OCI-LY7 (cell line): ENCODE data around the gene RBBP4. TPM values are rescaled to one million over a fixed set of nuclear protein-coding genes. Genes with fewer than 3 reads are reported as not detected.

Source experiments
- BruUV-seq: library from RNA; stranded (reverse); fragments of 400-500 nt; replicated peaks from 2 replicates; lab custom pipeline; 2021; lab: Mats Ljungman, UMichigan
- CTCF ChIA-PET: fragments of 300-600 bp; sonication (Branson Sonifier 250); formaldehyde crosslinking; loops from one replicate; lab custom pipeline; 2022; ENCODE audit warnings: antibody characterized with exemption; ENCODE audit not compliant: unreplicated experiment; lab: Charles Lee
- POLR2A ChIA-PET: fragments of 300-600 bp; sonication (Branson Sonifier 250); formaldehyde crosslinking; loops from one replicate; lab custom pipeline; 2022; ENCODE audit warnings: antibody characterized with exemption; lab: Charles Lee
- DNase-seq: peaks from one replicate; pipeline ENCODE4 v3.0.0-alpha.2; 2015; ENCODE audit warnings: low spot score
- H2AFZ ChIP-seq: fragments of 200-600 bp; sonication (generic), shearing (Covaris generic); 2 replicates; pipeline ENCODE4 v1.6.1; 2014; ENCODE audit warnings: mild to moderate bottlenecking, antibody characterized with exemption, low read length, moderate library complexity
- H3K27ac ChIP-seq: fragments of 200-600 bp; sonication (generic); 2 replicates; pipeline ENCODE4 v1.5.1; 2014; ENCODE audit warnings: mixed run types, low read depth, mild to moderate bottlenecking, moderate library complexity, low read length, inconsistent platforms; ENCODE audit not compliant: poor library complexity, severe bottlenecking
- H3K36me3 ChIP-seq: fragments of 200-600 bp; sonication (generic); 2 replicates; pipeline ENCODE4 v1.6.1; 2014; ENCODE audit warnings: mild to moderate bottlenecking, antibody characterized with exemption, low read length, moderate library complexity, mixed read lengths; ENCODE audit not compliant: insufficient read depth
- H3K4me1 ChIP-seq: fragments of 200-600 bp; sonication (generic); 2 replicates; pipeline ENCODE4 v1.5.1; 2014; ENCODE audit warnings: mild to moderate bottlenecking, low read length; ENCODE audit not compliant: insufficient read depth, poor library complexity, severe bottlenecking
- H3K4me2 ChIP-seq: fragments of 200-600 bp; sonication (generic); 2 replicates; pipeline ENCODE4 v1.6.1; 2014; ENCODE audit warnings: mild to moderate bottlenecking, low read length
- H3K4me3 ChIP-seq: fragments of 200-600 bp; sonication (generic); 2 replicates; pipeline ENCODE4 v1.5.1; 2014; ENCODE audit warnings: mild to moderate bottlenecking, low read depth, low read length; ENCODE audit not compliant: poor library complexity, severe bottlenecking
- H3K79me2 ChIP-seq: fragments of 200-600 bp; sonication (generic); 2 replicates; pipeline ENCODE4 v1.6.1; 2016; ENCODE audit warnings: low read depth, mild to moderate bottlenecking, low read length, moderate library complexity, mixed read lengths; ENCODE audit not compliant: insufficient read depth
- H3K9me2 ChIP-seq: fragments of 200-600 bp; sonication (generic); 2 replicates; pipeline ENCODE4 v1.6.1; 2016; ENCODE audit warnings: mild to moderate bottlenecking, low read length, mixed read lengths; ENCODE audit not compliant: insufficient read depth
- H3K9me3 ChIP-seq: fragments of 200-600 bp; sonication (generic); 2 replicates; pipeline ENCODE4 v1.6.1; 2014; ENCODE audit warnings: mild to moderate bottlenecking, mixed run types, low read length, mixed read lengths
- H4K20me1 ChIP-seq: fragments of 200-600 bp; sonication (generic); 2 replicates; pipeline ENCODE4 v1.6.1; 2014; ENCODE audit warnings: mild to moderate bottlenecking, antibody characterized with exemption, low read length, moderate library complexity, mixed read lengths; ENCODE audit not compliant: insufficient read depth
- EZH2phosphoT487 ChIP-seq: fragments of 200-600 bp; sonication (generic); IDR thresholded peaks from 2 replicates; pipeline ENCODE4 v1.6.1; 2018; ENCODE audit warnings: low read depth, borderline replicate concordance, mild to moderate bottlenecking, mixed run types, antibody characterized with exemption, low read length, moderate library complexity, mixed read lengths
- intact Hi-C: fragments of 100-400 bp; cut with micrococcal nuclease; formaldehyde crosslinking; loops from one replicate; pipeline ENCODE4 v1.10.0; 2022; ENCODE audit not compliant: unreplicated experiment
- total RNA-seq, 2 experiments: library from RNA; depleted of rRNA in 1 of 2; stranded (reverse); fragments of >200 nt in 1 of 2; shearing (Covaris generic) in 1 of 2; gene quantifications; 2 replicates each; pipeline ENCODE4 v1.2.3, GENCODE V29; 2014 to 2022
- TF ChIP-seq, protein P1 (sequence below): fragments of 200-600 bp; sonication (generic); conservative IDR thresholded peaks from 2 replicates; pipeline ENCODE4 v1.5.1; 2014; ENCODE audit warnings: mild to moderate bottlenecking, antibody characterized with exemption, low read length, moderate library complexity, mixed read lengths

Gene RBBP4
- total RNA-seq, 2 experiments from 2014 or later, result 353 to 597 TPM

DNA sequence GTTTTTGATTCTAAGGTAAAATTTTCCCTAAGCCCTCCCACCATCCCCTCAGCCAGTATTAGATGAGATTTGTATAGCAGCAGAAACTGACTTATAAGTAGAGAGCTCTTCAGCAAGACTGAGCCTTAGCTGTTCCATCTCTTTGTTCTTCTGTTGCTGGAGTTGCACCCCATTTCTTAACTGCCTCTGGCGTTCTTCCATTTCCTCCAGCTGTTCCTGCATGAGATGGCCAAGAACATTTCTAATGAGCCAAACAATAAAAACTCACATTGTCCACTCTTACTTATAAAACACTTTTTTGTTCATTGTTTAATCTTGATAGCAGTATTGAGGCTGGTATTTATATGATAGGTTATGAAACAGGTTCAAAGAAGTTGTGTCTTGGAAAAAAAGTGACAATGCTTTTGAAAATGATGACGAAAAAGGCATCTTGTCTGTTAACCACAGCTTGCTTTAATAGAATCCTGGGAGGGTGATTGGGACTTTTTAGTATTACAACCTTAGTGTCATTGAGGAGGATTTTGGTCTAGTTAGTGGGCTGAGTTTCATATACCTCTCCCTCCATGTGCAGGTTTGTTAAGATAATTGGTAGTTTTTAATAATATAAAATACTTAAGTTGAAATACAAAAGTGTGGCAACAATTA lies 33.3 kb downstream of the RBBP4 start:
- Histone ChIP-seq H3K27ac (no peak overlapping the region), H3K9me2 (no peaks in the 10 kb centered on the region), H3K36me3 (peaks cover 76% of the 10 kb centered on the region), H3K4me3 (no peak overlapping the region), H3K4me1 (no peaks in the 10 kb centered on the region), H3K79me2 (no peaks in the 10 kb centered on the region), H4K20me1 (no peaks in the 10 kb centered on the region), H3K4me2 (no peak overlapping the region), H3K9me3 (no peaks in the 10 kb centered on the region), H2AFZ (no peak overlapping the region)
- intact Hi-C loops, result no loop called here
- no peak for TF ChIP-seq EZH2phosphoT487
- TF ChIP-seq, protein P1, sequence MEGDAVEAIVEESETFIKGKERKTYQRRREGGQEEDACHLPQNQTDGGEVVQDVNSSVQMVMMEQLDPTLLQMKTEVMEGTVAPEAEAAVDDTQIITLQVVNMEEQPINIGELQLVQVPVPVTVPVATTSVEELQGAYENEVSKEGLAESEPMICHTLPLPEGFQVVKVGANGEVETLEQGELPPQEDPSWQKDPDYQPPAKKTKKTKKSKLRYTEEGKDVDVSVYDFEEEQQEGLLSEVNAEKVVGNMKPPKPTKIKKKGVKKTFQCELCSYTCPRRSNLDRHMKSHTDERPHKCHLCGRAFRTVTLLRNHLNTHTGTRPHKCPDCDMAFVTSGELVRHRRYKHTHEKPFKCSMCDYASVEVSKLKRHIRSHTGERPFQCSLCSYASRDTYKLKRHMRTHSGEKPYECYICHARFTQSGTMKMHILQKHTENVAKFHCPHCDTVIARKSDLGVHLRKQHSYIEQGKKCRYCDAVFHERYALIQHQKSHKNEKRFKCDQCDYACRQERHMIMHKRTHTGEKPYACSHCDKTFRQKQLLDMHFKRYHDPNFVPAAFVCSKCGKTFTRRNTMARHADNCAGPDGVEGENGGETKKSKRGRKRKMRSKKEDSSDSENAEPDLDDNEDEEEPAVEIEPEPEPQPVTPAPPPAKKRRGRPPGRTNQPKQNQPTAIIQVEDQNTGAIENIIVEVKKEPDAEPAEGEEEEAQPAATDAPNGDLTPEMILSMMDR, result no peak
- CTCF ChIA-PET, result no interaction called here
- DNase-seq, result no peak
- POLR2A ChIA-PET, result interaction anchor here (0.5 to 0.7 kb wide), 2 partner anchors 31 to 134 kb away, joined by 3 to 4 read pairs; no protein-coding TSS in a partner anchor
- BruUV-seq, result no TSS peak

- H3K36me3 ChIP-seq, result peaks cover 64% of the 10 kb centered on the region
- no peaks in the 10 kb centered on the region for H4K20me1 ChIP-seq
- H3K4me2 ChIP-seq, result no peak overlapping the region
- no peak for DNase-seq
- ChIA-PET CTCF (interaction anchor here (0.6 kb wide), 1 partner anchor 34 kb away, joined by 3 read pairs; the partner anchor contains the start of gene RBBP4), POLR2A (no interaction called here)
- no peak overlapping the region for H2AFZ ChIP-seq
- H3K4me1 ChIP-seq, result no peaks in the 10 kb centered on the region
- H3K9me2 ChIP-seq, result no peaks in the 10 kb centered on the region
- no TSS peak for BruUV-seq
- no peak overlapping the region for H3K27ac ChIP-seq
- intact Hi-C loops, result no loop called here
- TF ChIP-seq, protein P1, result no peak
- TF ChIP-seq EZH2phosphoT487, result no peak
- H3K4me3 ChIP-seq, result no peak overlapping the region
- no peaks in the 10 kb centered on the region for H3K79me2 ChIP-seq
- no peaks in the 10 kb centered on the region for H3K9me3 ChIP-seq
Measured at GRCh38 chr1:32685498-32685897, 34.5 kb downstream of the RBBP4 start.

GRCh38 chr1:32686387-32686786 lies 35.4 kb downstream of the RBBP4 start:
- ChIA-PET CTCF (no interaction called here), POLR2A (no interaction called here)
- DNase-seq, result no peak
- no peaks in the 10 kb centered on the region for H3K4me1 ChIP-seq
- intact Hi-C loops, result no loop called here
- H3K9me2 ChIP-seq, result no peaks in the 10 kb centered on the region
- no peaks in the 10 kb centered on the region for H3K79me2 ChIP-seq
- no peak for TF ChIP-seq EZH2phosphoT487
- TF ChIP-seq, protein P1, result no peak
- H2AFZ ChIP-seq, result no peak overlapping the region
- no peak overlapping the region for H3K4me2 ChIP-seq
- no peaks in the 10 kb centered on the region for H3K9me3 ChIP-seq
- no peak overlapping the region for H3K27ac ChIP-seq
- BruUV-seq, result no TSS peak
- no peaks in the 10 kb centered on the region for H4K20me1 ChIP-seq
- H3K36me3 ChIP-seq, result peaks cover 55% of the 10 kb centered on the region
- H3K4me3 ChIP-seq, result no peak overlapping the region
